ENCODE data around the gene MCTP1. TPM values are rescaled to one million over a fixed set of nuclear protein-coding genes. Genes with fewer than 3 reads are reported as not detected.

The MCTP1 gene
- total RNA-seq, 1 experiment from 2014 or later = 5.6 TPM

- TF ChIP-seq ESRRA (CRISPR knock-in tag; IDR thresholded peaks at IDR 0.05; ENCODE audit: borderline replicate concordance) = no peak
- no peak for TF ChIP-seq JUN (CRISPR knock-in tag; IDR thresholded peaks at IDR 0.05)
- TF ChIP-seq EMX1 (CRISPR knock-in tag; IDR thresholded peaks at IDR 0.05) = no peak
- TF ChIP-seq, protein P1, sequence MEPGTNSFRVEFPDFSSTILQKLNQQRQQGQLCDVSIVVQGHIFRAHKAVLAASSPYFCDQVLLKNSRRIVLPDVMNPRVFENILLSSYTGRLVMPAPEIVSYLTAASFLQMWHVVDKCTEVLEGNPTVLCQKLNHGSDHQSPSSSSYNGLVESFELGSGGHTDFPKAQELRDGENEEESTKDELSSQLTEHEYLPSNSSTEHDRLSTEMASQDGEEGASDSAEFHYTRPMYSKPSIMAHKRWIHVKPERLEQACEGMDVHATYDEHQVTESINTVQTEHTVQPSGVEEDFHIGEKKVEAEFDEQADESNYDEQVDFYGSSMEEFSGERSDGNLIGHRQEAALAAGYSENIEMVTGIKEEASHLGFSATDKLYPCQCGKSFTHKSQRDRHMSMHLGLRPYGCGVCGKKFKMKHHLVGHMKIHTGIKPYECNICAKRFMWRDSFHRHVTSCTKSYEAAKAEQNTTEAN (CRISPR knock-in tag; IDR thresholded peaks at IDR 0.05) = no peak
- no peak for TF ChIP-seq SOX15 (CRISPR knock-in tag; IDR thresholded peaks at IDR 0.05)
- TF ChIP-seq CREM (CRISPR knock-in tag; IDR thresholded peaks at IDR 0.05) = no peak
- no peak for TF ChIP-seq RORB (CRISPR knock-in tag; IDR thresholded peaks at IDR 0.05)
Observed at GRCh38 chr5:95076395-95077185, 208.3 kb downstream of the MCTP1 start (continued).

DNA sequence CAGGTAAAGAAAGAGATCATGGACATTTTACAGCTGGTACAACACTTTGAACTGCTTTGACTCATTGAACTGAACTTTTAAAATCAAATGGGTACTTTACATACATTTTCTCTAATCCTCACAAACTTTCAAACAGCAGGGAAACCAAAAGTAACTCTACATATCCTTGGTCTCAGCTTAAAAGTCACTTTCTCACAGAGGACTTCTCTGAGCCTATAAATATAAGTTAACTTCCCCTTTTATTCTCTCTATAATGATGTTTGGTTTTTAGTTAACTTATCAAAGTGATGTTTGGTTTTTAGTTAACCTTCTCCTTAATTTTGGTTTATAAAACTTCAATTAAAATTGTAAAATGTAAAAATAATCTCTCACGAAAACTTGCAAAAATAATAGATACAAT is 209.8 kb downstream of the MCTP1 start:
- DNase-seq (ENCODE audit: low spot score) = no peak
- H3K27me3 Mint-ChIP-seq (ENCODE audit: low read depth) = no peaks in the 10 kb centered on the region
- no peak overlapping the region for H3K27ac Mint-ChIP-seq
- no peak overlapping the region for H3K4me3 Mint-ChIP-seq
- POLR2A ChIA-PET = no interaction called here
- H3K4me1 Mint-ChIP-seq = peaks cover 7% of the 10 kb centered on the region
- CTCF ChIA-PET = no interaction called here
- ATAC-seq = no peak
- no peaks in the 10 kb centered on the region for H3K36me3 Mint-ChIP-seq
- TF ChIP-seq NFYB (CRISPR knock-in tag; conservative IDR thresholded peaks at IDR 0.05; ENCODE audit: low read depth) = no peak
- TF ChIP-seq OVOL2 (CRISPR knock-in tag; IDR thresholded peaks at IDR 0.05; ENCODE audit: borderline replicate concordance) = no peak
- TF ChIP-seq, protein P2, sequence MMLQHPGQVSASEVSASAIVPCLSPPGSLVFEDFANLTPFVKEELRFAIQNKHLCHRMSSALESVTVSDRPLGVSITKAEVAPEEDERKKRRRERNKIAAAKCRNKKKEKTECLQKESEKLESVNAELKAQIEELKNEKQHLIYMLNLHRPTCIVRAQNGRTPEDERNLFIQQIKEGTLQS (CRISPR knock-in tag; conservative IDR thresholded peaks at IDR 0.05) = no peak
- no peak for TF ChIP-seq IRF2 (CRISPR knock-in tag; IDR thresholded peaks at IDR 0.05; ENCODE audit: borderline replicate concordance, low read depth)
- TF ChIP-seq ELF4 (CRISPR knock-in tag; IDR thresholded peaks at IDR 0.05; ENCODE audit: low read depth) = no peak
- TF ChIP-seq ERG (CRISPR knock-in tag; IDR thresholded peaks at IDR 0.05) = no peak
- TF ChIP-seq ZNF232 (CRISPR knock-in tag; IDR thresholded peaks at IDR 0.05) = no peak
- TF ChIP-seq E2F1 (CRISPR knock-in tag; IDR thresholded peaks at IDR 0.05) = no peak
- no peak for TF ChIP-seq ZNF263 (CRISPR knock-in tag; IDR thresholded peaks at IDR 0.05; ENCODE audit: low read depth)
- TF ChIP-seq, protein P1 (CRISPR knock-in tag; IDR thresholded peaks at IDR 0.05) = no peak
- TF ChIP-seq ZNF219 (CRISPR knock-in tag; IDR thresholded peaks at IDR 0.05; ENCODE audit: borderline replicate concordance) = no peak
- TF ChIP-seq NR1H2 (CRISPR knock-in tag; IDR thresholded peaks at IDR 0.05) = no peak
- TF ChIP-seq, protein P3, sequence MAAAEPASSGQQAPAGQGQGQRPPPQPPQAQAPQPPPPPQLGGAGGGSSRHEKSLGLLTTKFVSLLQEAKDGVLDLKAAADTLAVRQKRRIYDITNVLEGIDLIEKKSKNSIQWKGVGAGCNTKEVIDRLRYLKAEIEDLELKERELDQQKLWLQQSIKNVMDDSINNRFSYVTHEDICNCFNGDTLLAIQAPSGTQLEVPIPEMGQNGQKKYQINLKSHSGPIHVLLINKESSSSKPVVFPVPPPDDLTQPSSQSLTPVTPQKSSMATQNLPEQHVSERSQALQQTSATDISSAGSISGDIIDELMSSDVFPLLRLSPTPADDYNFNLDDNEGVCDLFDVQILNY (CRISPR knock-in tag; IDR thresholded peaks at IDR 0.05) = no peak
- TF ChIP-seq GRHL2 (CRISPR knock-in tag; IDR thresholded peaks at IDR 0.05; ENCODE audit: insufficient replicate concordance, severe bottlenecking) = no peak
- no peaks in the 10 kb centered on the region for H3K9me3 Mint-ChIP-seq

All from WTC11 (cell line).